BLaER1 (cell line): Measurements from ENCODE around the gene IGFBP5.

Source experiments
- H3K27ac ChIP-seq: shearing (Covaris generic); formaldehyde crosslinking; 2 replicates; pipeline ENCODE4 v1.8.1; 2022
- H3K27me3 ChIP-seq: shearing (Covaris generic); formaldehyde crosslinking; 2 replicates; pipeline ENCODE4 v1.8.1; 2022
- H3K36me3 ChIP-seq: shearing (Covaris generic); formaldehyde crosslinking; 2 replicates; pipeline ENCODE4 v1.8.1; 2022
- H3K4me1 ChIP-seq: shearing (Covaris generic); formaldehyde crosslinking; 2 replicates; pipeline ENCODE4 v1.8.1; 2022
- H3K4me2 ChIP-seq: shearing (Covaris generic); formaldehyde crosslinking; 2 replicates; pipeline ENCODE4 v1.8.1; 2022
- H3K4me3 ChIP-seq: shearing (Covaris generic); formaldehyde crosslinking; 2 replicates; pipeline ENCODE4 v1.8.1; 2022
- H3K9ac ChIP-seq: shearing (Covaris generic); formaldehyde crosslinking; 2 replicates; pipeline ENCODE4 v1.8.1; 2022
- H3K9me3 ChIP-seq: shearing (Covaris generic); formaldehyde crosslinking; 2 replicates; pipeline ENCODE4 v1.8.1; 2022
- H4K20me1 ChIP-seq: shearing (Covaris generic); formaldehyde crosslinking; 2 replicates; pipeline ENCODE4 v1.8.1; 2022
- Cebpa-rat ChIP-seq: shearing (Covaris generic); IDR thresholded peaks from 2 replicates; pipeline ENCODE4 v1.8.1; 2022

The IGFBP5 gene

GRCh38 chr2:216690853-216691741, 4.3 kb downstream of the IGFBP5 start:
- Histone ChIP-seq H3K4me3 (no peak overlapping the region), H3K4me2 (no peak overlapping the region), H3K27me3 (peaks cover 82% of the 10 kb centered on the region), H3K9ac (no peak overlapping the region), H4K20me1 (peaks cover 53% of the 10 kb centered on the region), H3K9me3 (no peaks in the 10 kb centered on the region), H3K36me3 (no peaks in the 10 kb centered on the region), H3K4me1 (peaks cover 27% of the 10 kb centered on the region), H3K27ac (no peak overlapping the region)
- no peak for TF ChIP-seq Cebpa-rat

GRCh38 chr2:216690456-216690852, 4.9 kb downstream of the IGFBP5 start:
- peaks cover 76% of the 10 kb centered on the region for H3K27me3 ChIP-seq
- no peaks in the 10 kb centered on the region for H3K9me3 ChIP-seq
- no peak overlapping the region for H3K4me2 ChIP-seq
- peaks cover 47% of the 10 kb centered on the region for H4K20me1 ChIP-seq
- H3K36me3 ChIP-seq, result no peaks in the 10 kb centered on the region
- TF ChIP-seq Cebpa-rat, result no peak
- H3K4me3 ChIP-seq, result no peak overlapping the region
- no peak overlapping the region for H3K27ac ChIP-seq
- peaks cover 27% of the 10 kb centered on the region for H3K4me1 ChIP-seq
- H3K9ac ChIP-seq, result no peak overlapping the region

GRCh38 chr2:216689397-216689796, 6.0 kb downstream of the IGFBP5 start:
- no peak overlapping the region for H3K27ac ChIP-seq
- no peaks in the 10 kb centered on the region for H3K36me3 ChIP-seq
- no peak for TF ChIP-seq Cebpa-rat
- H3K27me3 ChIP-seq, result peaks cover 65% of the 10 kb centered on the region
- H3K4me1 ChIP-seq, result peaks cover 21% of the 10 kb centered on the region
- no peak overlapping the region for H3K9ac ChIP-seq
- no peak overlapping the region for H3K4me2 ChIP-seq
- H3K9me3 ChIP-seq, result no peaks in the 10 kb centered on the region
- no peak overlapping the region for H3K4me3 ChIP-seq
- H4K20me1 ChIP-seq, result peaks cover 36% of the 10 kb centered on the region

GRCh38 chr2:216688731-216689340, 6.5 kb downstream of the IGFBP5 start:
- H3K27me3 ChIP-seq, result peaks cover 60% of the 10 kb centered on the region
- H3K9me3 ChIP-seq, result no peaks in the 10 kb centered on the region
- no peak overlapping the region for H3K4me2 ChIP-seq
- H3K36me3 ChIP-seq, result no peaks in the 10 kb centered on the region
- H3K4me1 ChIP-seq, result peaks cover 16% of the 10 kb centered on the region
- no peak overlapping the region for H3K9ac ChIP-seq
- no peak overlapping the region for H3K4me3 ChIP-seq
- H3K27ac ChIP-seq, result no peak overlapping the region
- TF ChIP-seq Cebpa-rat, result no peak
- peaks cover 31% of the 10 kb centered on the region for H4K20me1 ChIP-seq

GRCh38 chr2:216687646-216688045, 7.7 kb downstream of the IGFBP5 start:
- TF ChIP-seq Cebpa-rat, result no peak
- H3K9me3 ChIP-seq, result no peaks in the 10 kb centered on the region
- H3K27me3 ChIP-seq, result peaks cover 50% of the 10 kb centered on the region
- H3K9ac ChIP-seq, result no peak overlapping the region
- H3K36me3 ChIP-seq, result no peaks in the 10 kb centered on the region
- H4K20me1 ChIP-seq, result peaks cover 25% of the 10 kb centered on the region
- no peak overlapping the region for H3K4me3 ChIP-seq
- no peak overlapping the region for H3K27ac ChIP-seq
- no peak overlapping the region for H3K4me2 ChIP-seq
- peaks cover 9% of the 10 kb centered on the region for H3K4me1 ChIP-seq

- H3K4me2 ChIP-seq, result no peak overlapping the region
- H3K36me3 ChIP-seq, result no peaks in the 10 kb centered on the region
- peaks cover 6% of the 10 kb centered on the region for H3K4me1 ChIP-seq
- no peak overlapping the region for H3K9ac ChIP-seq
- TF ChIP-seq Cebpa-rat, result no peak
- H3K9me3 ChIP-seq, result no peaks in the 10 kb centered on the region
- no peak overlapping the region for H3K4me3 ChIP-seq
- no peak overlapping the region for H3K27ac ChIP-seq
- H4K20me1 ChIP-seq, result peaks cover 20% of the 10 kb centered on the region
- H3K27me3 ChIP-seq, result peaks cover 45% of the 10 kb centered on the region
Measured at GRCh38 chr2:216687111-216687510, 8.2 kb downstream of the IGFBP5 start.

GRCh38 chr2:216685327-216685875, 9.9 kb downstream of the IGFBP5 start:
- Histone ChIP-seq H3K27ac (no peak overlapping the region), H3K36me3 (no peaks in the 10 kb centered on the region), H3K27me3 (peaks cover 29% of the 10 kb centered on the region), H3K9ac (no peak overlapping the region), H3K4me3 (no peak overlapping the region), H3K9me3 (no peaks in the 10 kb centered on the region), H3K4me2 (no peak overlapping the region), H3K4me1 (peaks cover 11% of the 10 kb centered on the region), H4K20me1 (peaks cover 16% of the 10 kb centered on the region; the same call in 1 of the 2 replicates)
- TF ChIP-seq Cebpa-rat, result no peak

GRCh38 chr2:216683846-216684245, 11.5 kb downstream of the IGFBP5 start:
- Histone ChIP-seq H3K27ac (no peak overlapping the region), H3K4me2 (no peak overlapping the region), H4K20me1 (peaks cover 9% of the 10 kb centered on the region; the same call in 1 of the 2 replicates), H3K9me3 (no peaks in the 10 kb centered on the region), H3K27me3 (peaks cover 13% of the 10 kb centered on the region), H3K36me3 (no peaks in the 10 kb centered on the region), H3K4me3 (no peak overlapping the region), H3K9ac (no peak overlapping the region), H3K4me1 (peaks cover 11% of the 10 kb centered on the region)
- no peak for TF ChIP-seq Cebpa-rat

- H3K4me2 ChIP-seq, result peak overlapping the region; percentile 57
- TF ChIP-seq Cebpa-rat, result no peak
Measured at GRCh38 chr2:216681683-216682082, 13.7 kb downstream of the IGFBP5 start.

More at GRCh38 chr2:216681683-216682082, 13.7 kb downstream of the IGFBP5 start:
- peaks cover 11% of the 10 kb centered on the region for H3K4me1 ChIP-seq
- no peak overlapping the region for H3K9ac ChIP-seq
- H3K27ac ChIP-seq, result no peak overlapping the region
- H3K36me3 ChIP-seq, result no peaks in the 10 kb centered on the region
- H3K4me3 ChIP-seq, result no peak overlapping the region
- H3K27me3 ChIP-seq, result 0 out of 2 replicates have a peak, but pooled peaks cover 2% of the 10 kb centered on the region
- H3K9me3 ChIP-seq, result no peaks in the 10 kb centered on the region
- peaks cover 6% of the 10 kb centered on the region; the same call in 1 of the 2 replicates for H4K20me1 ChIP-seq
